Measurements from ENCODE around the gene ZSCAN12.

ZSCAN12 gene

GRCh38 chr6:28343898-28344677, 55.5 kb downstream of the ZSCAN12 start:
- H3K27ac ChIP-seq (ENCODE audit: low read depth, low read length, severe bottlenecking) = no peak overlapping the region
- no peaks in the 10 kb centered on the region for H3K4me1 ChIP-seq (ENCODE audit: control insufficient read depth, insufficient read depth, low read length, poor library complexity, severe bottlenecking)
- no peaks in the 10 kb centered on the region for H3K9me3 ChIP-seq (ENCODE audit: control insufficient read depth, low read length)
- no peak overlapping the region for H3K4me3 ChIP-seq (ENCODE audit: extremely low read depth, insufficient read depth, low read length, poor library complexity, severe bottlenecking)
- 43% methylated on average over 1 of the region's 1 CpG; no CpG with 5 or more reads in 1 of the 2 experiments for WGBS, 2 experiments (ENCODE audit: insufficient coverage in 2 of 2)
- no peaks in the 10 kb centered on the region for H3K36me3 ChIP-seq (ENCODE audit: control insufficient read depth, insufficient read depth, low read length)

- no peak overlapping the region for H3K4me3 ChIP-seq (ENCODE audit: extremely low read depth, insufficient read depth, low read length, poor library complexity, severe bottlenecking)
- H3K27ac ChIP-seq (ENCODE audit: low read depth, low read length, severe bottlenecking) = no peak overlapping the region
- no peaks in the 10 kb centered on the region for H3K9me3 ChIP-seq (ENCODE audit: control insufficient read depth, low read length)
- H3K36me3 ChIP-seq (ENCODE audit: control insufficient read depth, insufficient read depth, low read length) = no peaks in the 10 kb centered on the region
- H3K4me1 ChIP-seq (ENCODE audit: control insufficient read depth, insufficient read depth, low read length, poor library complexity, severe bottlenecking) = peaks cover 2% of the 10 kb centered on the region
- no CpG with 5 or more reads among the region's 1 CpG for WGBS, 2 experiments (ENCODE audit: insufficient coverage in 2 of 2)
Measured at GRCh38 chr6:28340310-28341095, 59.0 kb downstream of the ZSCAN12 start.

- no peaks in the 10 kb centered on the region for H3K9me3 ChIP-seq (ENCODE audit: control insufficient read depth, low read length)
- H3K4me1 ChIP-seq (ENCODE audit: control insufficient read depth, insufficient read depth, low read length, poor library complexity, severe bottlenecking) = peaks cover 2% of the 10 kb centered on the region
- H3K4me3 ChIP-seq (ENCODE audit: extremely low read depth, insufficient read depth, low read length, poor library complexity, severe bottlenecking) = peak overlapping the region; percentile 77
- H3K27ac ChIP-seq (ENCODE audit: low read depth, low read length, severe bottlenecking) = peak overlapping the region; percentile 99
- no peaks in the 10 kb centered on the region for H3K36me3 ChIP-seq (ENCODE audit: control insufficient read depth, insufficient read depth, low read length)
Measured at GRCh38 chr6:28337121-28337520, 62.4 kb downstream of the ZSCAN12 start.

GRCh38 chr6:28336284-28337120, 63.0 kb downstream of the ZSCAN12 start:
- peak overlapping the region; percentile 99 for H3K27ac ChIP-seq (ENCODE audit: low read depth, low read length, severe bottlenecking)
- H3K9me3 ChIP-seq (ENCODE audit: control insufficient read depth, low read length) = no peaks in the 10 kb centered on the region
- peaks cover 2% of the 10 kb centered on the region for H3K4me1 ChIP-seq (ENCODE audit: control insufficient read depth, insufficient read depth, low read length, poor library complexity, severe bottlenecking)
- H3K36me3 ChIP-seq (ENCODE audit: control insufficient read depth, insufficient read depth, low read length) = no peaks in the 10 kb centered on the region
- 19 to 20% methylated on average over 22 to 23 of the region's 24 CpGs for whole genome bisulfite sequencing, 2 experiments (ENCODE audit: insufficient coverage in 2 of 2)
- H3K4me3 ChIP-seq (ENCODE audit: extremely low read depth, insufficient read depth, low read length, poor library complexity, severe bottlenecking) = peak overlapping the region; percentile 77

- no peaks in the 10 kb centered on the region for H3K9me3 ChIP-seq (ENCODE audit: control insufficient read depth, low read length)
- H3K4me1 ChIP-seq (ENCODE audit: control insufficient read depth, insufficient read depth, low read length, poor library complexity, severe bottlenecking) = peaks cover 2% of the 10 kb centered on the region
- H3K27ac ChIP-seq (ENCODE audit: low read depth, low read length, severe bottlenecking) = peak within 1 kb of the TSS; percentile 99
- 0% methylated on average over 22 to 24 of the region's 35 CpGs for WGBS, 2 experiments (ENCODE audit: insufficient coverage in 2 of 2)
- no peaks in the 10 kb centered on the region for H3K36me3 ChIP-seq (ENCODE audit: control insufficient read depth, insufficient read depth, low read length)
- H3K4me3 ChIP-seq (ENCODE audit: extremely low read depth, insufficient read depth, low read length, poor library complexity, severe bottlenecking) = peak within 1 kb of the TSS; percentile 77
Measured at GRCh38 chr6:28335564-28336283, 63.8 kb downstream of the ZSCAN12 start, which contains the start of gene ZSCAN31. TSS of gene ZSCAN31 (minus strand) at chr6:28336148. CDS start at chr6:28329683, 6,465 bp downstream.

GRCh38 chr6:28335040-28335563, 64.4 kb downstream of the ZSCAN12 start:
- H3K36me3 ChIP-seq (ENCODE audit: control insufficient read depth, insufficient read depth, low read length) = no peaks in the 10 kb centered on the region
- peak overlapping the region; percentile 77 for H3K4me3 ChIP-seq (ENCODE audit: extremely low read depth, insufficient read depth, low read length, poor library complexity, severe bottlenecking)
- H3K27ac ChIP-seq (ENCODE audit: low read depth, low read length, severe bottlenecking) = peak overlapping the region; percentile 99
- peaks cover 2% of the 10 kb centered on the region for H3K4me1 ChIP-seq (ENCODE audit: control insufficient read depth, insufficient read depth, low read length, poor library complexity, severe bottlenecking)
- WGBS, 2 experiments (ENCODE audit: insufficient coverage in 2 of 2) = 34 to 54% methylated on average over 7 to 11 of the region's 12 CpGs
- H3K9me3 ChIP-seq (ENCODE audit: control insufficient read depth, low read length) = no peaks in the 10 kb centered on the region

GRCh38 chr6:28334286-28335039, 65.1 kb downstream of the ZSCAN12 start:
- Histone ChIP-seq H3K9me3 (ENCODE audit: control insufficient read depth, low read length) (no peaks in the 10 kb centered on the region), H3K27ac (ENCODE audit: low read depth, low read length, severe bottlenecking) (peak overlapping the region; percentile 99), H3K4me3 (ENCODE audit: extremely low read depth, insufficient read depth, low read length, poor library complexity, severe bottlenecking) (peak overlapping the region; percentile 77), H3K4me1 (ENCODE audit: control insufficient read depth, insufficient read depth, low read length, poor library complexity, severe bottlenecking) (peaks cover 2% of the 10 kb centered on the region), H3K36me3 (ENCODE audit: control insufficient read depth, insufficient read depth, low read length) (no peaks in the 10 kb centered on the region)
- 100% methylated on average over 1 of the region's 7 CpGs for whole genome bisulfite sequencing, 2 experiments (ENCODE audit: insufficient coverage in 2 of 2)

- WGBS, 2 experiments (ENCODE audit: insufficient coverage in 2 of 2) = 71 to 91% methylated on average over 1 of the region's 1 CpG
- Histone ChIP-seq H3K4me3 (ENCODE audit: extremely low read depth, insufficient read depth, low read length, poor library complexity, severe bottlenecking) (no peak overlapping the region), H3K4me1 (ENCODE audit: control insufficient read depth, insufficient read depth, low read length, poor library complexity, severe bottlenecking) (peaks cover 2% of the 10 kb centered on the region), H3K36me3 (ENCODE audit: control insufficient read depth, insufficient read depth, low read length) (no peaks in the 10 kb centered on the region), H3K27ac (ENCODE audit: low read depth, low read length, severe bottlenecking) (no peak overlapping the region), H3K9me3 (ENCODE audit: control insufficient read depth, low read length) (peaks cover 6% of the 10 kb centered on the region)
Measured at GRCh38 chr6:28333599-28334018, 65.9 kb downstream of the ZSCAN12 start.

- Histone ChIP-seq H3K4me1 (ENCODE audit: control insufficient read depth, insufficient read depth, low read length, poor library complexity, severe bottlenecking) (peaks cover 2% of the 10 kb centered on the region), H3K27ac (ENCODE audit: low read depth, low read length, severe bottlenecking) (no peak overlapping the region), H3K36me3 (ENCODE audit: control insufficient read depth, insufficient read depth, low read length) (no peaks in the 10 kb centered on the region), H3K9me3 (ENCODE audit: control insufficient read depth, low read length) (peaks cover 6% of the 10 kb centered on the region), H3K4me3 (ENCODE audit: extremely low read depth, insufficient read depth, low read length, poor library complexity, severe bottlenecking) (no peak overlapping the region)
- WGBS, 2 experiments (ENCODE audit: insufficient coverage in 2 of 2) = 100% methylated on average over 1 of the region's 2 CpGs; no CpG with 5 or more reads in 1 of the 2 experiments
Measured at GRCh38 chr6:28333047-28333446, 66.5 kb downstream of the ZSCAN12 start.

Data from mesodermal cell (in vitro differentiated cells).